Measurements from ENCODE around the gene MVB12B.

The MVB12B gene

DNA sequence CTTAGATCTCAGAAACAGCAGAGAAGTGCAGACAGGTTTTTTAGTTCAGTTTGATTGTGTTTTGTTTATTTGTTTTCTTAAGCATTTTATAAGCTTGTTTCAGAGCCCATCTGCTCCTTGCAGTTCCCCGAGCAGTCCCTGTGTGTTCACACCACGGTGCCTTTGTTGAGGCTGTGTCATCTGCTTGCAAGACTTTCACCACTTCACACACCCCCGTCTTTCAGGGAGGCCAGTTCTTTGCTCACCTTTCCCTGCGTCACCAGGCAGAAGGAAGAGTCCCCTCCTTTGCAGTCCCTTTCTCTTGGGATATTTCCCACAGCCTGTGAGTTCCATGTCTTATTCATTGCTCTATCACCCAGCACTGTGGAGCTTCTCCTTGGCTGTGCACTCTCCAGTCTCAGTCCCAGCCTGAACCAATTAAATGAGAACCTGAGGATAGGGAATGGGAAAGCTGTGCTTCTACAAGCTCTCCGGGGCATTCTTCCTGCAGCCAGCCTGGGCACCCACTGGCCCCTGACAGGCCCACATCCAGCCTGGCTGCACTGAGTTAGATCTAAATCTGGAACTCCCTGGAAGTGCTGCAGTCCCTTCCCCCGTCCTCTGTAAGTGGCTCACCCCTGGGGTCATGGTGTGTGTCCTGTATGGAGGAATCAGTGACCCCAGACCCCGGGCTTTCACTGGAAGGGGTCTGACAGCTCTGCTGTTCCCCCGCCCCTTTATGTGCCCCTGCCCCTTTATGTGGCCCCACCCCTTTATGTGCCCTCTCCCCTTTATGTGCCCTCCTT, 5.5 kb downstream of the MVB12B start:
- DNase-seq: no peak

DNA sequence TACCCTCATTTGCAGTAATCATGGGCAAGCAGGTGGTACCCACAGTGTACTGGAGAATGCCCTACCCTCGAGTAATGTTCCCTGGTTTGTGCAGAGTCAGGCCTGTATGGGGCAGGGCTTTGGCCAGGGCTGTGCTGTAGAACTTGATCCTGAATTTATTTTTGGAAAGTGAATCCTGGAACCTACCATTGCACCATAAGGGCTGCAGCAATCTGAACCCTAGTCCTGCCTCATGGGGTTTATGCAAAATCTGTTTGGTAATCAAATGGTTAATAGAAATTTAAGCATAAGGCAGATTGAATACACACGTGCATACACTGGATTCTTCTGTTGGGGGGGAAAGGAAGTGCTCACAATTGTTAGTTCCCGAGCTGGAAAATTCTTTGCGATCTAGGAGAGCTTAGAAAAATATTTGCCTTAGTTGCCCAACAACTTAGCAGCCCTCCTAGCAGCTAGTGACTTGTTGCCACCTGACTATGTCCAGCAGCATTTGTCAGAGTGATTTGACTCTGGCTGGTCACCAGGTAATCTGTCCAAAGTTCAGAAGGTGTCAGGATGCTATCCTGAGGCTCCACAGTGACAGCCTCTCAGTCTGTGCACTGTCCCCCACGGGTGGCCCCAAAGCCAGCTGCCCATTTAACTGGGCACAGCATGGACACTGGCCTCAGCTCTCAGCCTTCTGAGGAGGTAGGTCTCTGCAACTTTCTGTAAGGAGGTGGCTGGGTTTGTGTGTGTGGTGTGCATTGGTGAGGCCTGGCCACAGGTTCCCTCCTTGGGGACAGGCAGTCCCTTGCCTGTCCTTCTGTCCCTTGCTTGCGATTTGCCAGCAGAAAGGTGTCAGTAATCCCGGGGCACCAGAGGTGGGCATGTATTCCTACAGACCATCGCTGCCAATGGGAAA, 8.3 kb downstream of the MVB12B start:
- DNase-seq: no peak

DNA sequence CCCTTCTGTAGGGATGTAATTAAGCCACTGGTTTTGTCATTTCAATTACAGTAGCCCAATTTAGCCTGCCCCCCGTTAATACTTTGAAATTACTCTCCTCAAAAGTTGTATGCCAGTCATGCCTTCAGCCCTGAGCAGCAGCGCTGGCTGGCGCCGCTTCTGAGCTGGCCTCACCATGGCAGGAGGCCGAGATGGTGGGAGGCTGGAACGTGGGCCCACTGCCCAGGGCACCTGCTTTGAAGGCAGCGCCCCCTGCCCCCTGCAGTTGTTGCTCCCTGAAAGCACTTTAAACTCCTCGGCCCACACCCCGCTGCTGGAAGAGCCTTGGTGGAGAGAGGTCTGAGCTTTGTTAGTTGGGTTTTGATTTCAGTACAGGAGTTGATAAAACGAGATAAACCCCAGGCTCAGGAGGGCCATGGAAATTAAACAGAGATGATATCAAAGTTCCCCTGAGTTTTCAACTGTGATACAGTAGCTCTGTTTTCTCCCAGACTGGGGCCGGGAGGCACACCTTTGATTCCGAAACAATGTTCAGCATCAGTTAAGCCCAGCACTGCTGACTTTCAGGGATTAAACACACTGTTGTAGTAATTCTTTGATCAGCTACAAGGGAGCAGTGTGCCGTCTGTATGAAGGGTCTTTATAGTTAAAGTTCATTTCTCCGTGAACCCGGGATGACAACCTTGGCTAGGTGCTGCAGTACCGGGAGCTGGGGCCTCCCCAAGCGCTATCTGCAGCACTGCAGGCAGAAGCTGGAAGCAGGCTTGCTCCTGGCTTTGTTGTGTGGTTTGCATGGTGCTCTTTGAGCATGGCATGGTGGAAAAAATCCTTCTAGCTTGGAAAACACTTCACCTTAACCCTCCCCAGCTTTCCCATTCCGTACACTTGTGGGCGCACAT, 9.5 kb downstream of the MVB12B start:
- no peak for DNase-seq

DNA sequence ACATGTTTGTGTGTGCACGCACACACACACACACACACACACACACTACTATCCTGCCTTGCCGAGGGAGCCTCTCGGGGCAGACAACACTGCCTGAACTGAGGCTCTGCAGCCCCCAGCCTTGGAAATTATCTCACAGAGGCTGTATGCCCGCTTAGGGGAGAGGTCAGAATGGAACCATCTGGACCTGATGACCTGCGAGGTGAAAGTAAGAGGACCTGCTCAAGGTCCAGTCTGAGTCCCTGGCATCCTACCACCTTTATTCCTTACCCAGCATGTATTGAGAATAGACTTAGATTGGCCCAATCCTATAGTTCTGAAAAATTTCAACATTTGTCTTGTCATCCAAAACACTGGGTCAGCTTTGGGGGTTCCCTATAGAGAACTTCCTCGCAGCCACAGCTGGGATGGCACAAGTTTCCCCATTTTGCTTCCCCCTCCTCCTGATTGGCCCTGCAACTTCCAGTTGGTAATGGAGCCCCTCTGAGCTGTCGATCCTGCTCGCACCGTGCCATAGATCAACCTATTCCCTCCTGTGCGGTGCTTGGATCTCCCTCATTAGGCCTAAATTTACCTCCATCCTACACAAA, 10.2 kb downstream of the MVB12B start:
- no peak for DNase-seq

DNA sequence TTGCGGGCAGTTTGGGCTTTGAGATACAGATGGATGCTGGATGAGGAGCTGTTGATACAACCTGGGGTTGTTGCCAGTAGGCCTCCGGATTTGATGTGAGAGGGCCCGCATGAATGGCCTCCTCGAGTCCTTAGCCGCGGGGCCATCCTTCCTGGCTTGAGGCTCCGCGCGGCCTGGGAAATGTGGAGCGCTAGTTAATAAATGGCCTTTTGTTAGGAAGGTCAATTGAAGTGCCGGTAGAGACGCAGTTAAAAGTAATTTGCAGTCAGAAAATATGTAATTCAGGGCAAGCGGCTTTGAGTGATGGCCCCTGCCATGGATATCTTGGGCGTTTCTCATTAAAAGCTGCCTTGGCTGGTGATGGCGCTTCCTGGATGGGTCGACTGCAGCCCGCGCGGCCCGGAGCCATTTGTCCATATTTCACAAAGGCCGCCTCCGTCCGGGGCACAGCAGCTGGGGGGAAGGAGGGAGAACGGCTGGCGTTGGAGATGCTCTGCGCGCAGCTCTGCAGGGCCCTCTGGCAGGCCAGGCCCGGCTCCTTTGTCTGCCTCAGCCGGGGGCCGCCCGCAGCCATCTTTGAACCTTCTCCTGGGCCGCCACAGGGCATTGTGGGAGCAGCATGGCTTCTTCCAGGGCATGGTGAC, 11.2 kb downstream of the MVB12B start:
- no peak for DNase-seq

DNA sequence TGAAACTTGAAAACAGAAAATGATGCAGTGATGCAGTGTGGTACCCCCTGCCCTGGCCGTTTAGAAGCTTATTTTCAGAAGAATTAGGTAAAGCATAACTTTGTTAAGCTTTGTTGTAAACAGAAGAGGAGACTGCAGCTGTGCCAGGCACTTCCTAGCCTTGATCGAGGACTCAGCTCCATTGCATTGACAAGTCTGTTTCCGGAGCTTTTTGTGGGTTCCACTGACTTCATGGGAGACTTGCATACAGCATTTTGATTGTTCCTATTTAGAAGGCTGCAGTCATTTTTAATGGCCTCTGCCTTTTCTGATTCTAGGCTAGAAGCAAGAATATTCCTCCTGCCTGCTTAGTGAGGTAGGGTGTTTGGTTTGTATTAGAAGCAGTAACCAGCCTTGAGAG, 12.3 kb downstream of the MVB12B start:
- DNase-seq: no peak

DNA sequence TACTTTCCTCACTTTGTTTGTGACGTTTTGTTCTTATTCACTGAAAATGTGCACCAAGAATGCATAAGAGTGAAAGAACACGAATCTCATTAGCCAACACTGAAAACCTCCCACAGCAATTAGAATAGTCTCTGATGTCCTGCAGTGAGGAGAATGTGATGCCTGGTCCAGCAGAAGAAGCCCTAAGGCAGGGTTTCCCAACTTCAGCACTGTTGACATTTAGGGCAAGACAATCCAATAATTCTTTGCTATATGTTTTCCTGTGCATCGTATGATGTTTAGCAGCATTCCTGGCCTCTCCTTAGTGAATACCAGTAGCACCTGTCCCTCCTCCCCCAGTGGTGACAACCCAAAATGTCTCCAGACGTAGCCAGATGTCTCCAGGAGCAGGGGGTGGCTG, 14.8 kb downstream of the MVB12B start:
- no peak for DNase-seq

DNA sequence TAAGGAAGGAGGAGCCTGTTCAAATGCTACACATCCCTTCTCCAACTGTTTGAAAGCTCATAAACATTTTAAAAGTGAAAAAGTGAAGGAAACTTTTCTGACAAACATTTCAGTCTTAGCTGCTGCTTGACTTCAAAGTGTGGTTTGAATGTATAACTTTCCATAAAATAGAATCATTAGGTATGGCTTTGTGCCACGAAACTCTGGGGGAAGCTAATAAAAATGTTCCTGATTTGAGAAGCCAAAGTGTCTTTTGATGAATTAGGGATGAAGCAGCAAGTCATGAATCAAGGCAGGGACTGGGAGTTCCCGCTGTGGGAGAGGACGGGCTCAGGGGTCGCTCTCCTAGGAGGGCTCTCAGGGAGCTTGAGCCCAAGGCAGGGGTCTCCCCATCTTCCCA, 15.3 kb downstream of the MVB12B start:
- DNase-seq: no peak

DNA sequence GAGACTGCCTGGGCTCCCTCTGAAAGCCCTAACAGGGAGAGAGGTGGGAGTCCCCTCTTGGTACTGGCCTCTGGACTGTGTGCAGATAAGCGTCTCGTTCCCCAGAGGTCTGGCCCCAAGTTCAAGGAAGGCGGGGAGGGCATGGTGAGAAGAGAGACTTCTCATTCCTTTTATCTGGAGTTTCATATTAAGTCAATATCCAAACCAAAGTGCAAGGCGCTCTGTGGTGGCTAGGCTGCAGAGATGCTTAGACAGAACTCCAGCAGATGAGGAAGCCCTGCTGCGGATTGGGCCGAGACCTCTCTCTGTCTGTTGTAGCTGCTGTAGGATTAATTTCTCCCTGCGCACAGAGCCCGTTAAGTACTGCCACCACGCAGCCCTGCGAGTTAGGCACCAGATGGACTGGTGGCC, 16.0 kb downstream of the MVB12B start:
- DNase-seq: no peak

DNA sequence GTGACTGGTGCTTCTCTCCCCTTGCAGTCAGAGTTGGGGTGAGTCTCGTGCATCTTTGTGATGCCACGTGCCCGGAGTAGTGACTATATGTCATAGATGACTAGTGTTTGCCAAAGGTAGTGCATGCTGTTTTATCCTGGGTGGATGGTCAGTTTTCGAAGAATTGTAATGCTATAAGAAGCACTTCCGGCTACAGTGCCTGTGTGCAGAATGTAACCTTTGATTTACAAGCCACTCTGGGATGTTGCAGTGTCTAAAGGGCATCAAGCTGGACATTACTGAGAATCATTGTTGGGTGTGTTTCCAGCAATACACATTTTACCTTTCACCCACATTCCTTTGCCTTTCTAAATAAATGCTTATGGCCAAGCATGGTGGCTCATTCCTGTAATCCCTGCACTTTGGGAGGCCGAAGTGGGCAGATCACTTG, 16.7 kb downstream of the MVB12B start:
- no peak for DNase-seq

DNA sequence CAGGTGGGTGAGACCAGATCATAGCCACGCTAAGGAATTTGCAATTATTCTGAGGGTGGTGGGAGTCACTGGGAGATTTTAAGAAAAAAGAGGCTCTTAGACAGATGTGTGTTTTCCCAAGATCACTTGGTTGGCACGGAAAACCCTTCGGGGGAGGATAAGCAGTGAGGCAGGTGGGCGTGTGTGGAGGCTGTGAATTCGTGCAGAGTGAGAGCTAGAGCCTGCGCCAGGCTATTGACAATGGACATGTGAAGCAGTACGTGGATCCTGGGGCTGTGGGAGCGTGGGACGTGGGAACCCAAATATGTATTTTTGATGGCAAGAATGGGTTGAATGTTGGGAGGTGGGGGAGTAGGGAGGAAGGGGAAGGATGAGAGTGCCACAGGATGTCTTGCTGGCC, 19.4 kb downstream of the MVB12B start:
- DNase-seq: no peak

DNA sequence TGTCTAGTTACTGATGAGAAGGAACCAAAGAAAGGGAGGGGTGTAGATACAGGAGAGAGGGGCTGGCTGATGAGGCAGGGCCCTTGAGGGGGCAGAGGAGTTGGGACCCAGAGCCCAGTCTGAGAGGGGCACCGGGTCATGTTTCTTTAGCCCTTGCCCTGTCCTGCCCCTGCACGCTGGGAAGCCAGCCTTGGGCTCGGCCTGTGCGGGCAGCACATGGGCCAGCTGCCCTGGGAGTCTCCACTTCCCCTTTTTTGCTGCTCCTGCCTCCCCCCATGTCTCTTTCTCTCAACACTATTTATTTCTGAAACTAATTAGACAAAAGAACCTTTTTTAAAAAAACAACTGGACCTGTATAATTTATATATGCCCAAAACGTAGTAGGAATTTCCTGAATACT, 20.5 kb downstream of the MVB12B start:
- no peak for DNase-seq

DNA sequence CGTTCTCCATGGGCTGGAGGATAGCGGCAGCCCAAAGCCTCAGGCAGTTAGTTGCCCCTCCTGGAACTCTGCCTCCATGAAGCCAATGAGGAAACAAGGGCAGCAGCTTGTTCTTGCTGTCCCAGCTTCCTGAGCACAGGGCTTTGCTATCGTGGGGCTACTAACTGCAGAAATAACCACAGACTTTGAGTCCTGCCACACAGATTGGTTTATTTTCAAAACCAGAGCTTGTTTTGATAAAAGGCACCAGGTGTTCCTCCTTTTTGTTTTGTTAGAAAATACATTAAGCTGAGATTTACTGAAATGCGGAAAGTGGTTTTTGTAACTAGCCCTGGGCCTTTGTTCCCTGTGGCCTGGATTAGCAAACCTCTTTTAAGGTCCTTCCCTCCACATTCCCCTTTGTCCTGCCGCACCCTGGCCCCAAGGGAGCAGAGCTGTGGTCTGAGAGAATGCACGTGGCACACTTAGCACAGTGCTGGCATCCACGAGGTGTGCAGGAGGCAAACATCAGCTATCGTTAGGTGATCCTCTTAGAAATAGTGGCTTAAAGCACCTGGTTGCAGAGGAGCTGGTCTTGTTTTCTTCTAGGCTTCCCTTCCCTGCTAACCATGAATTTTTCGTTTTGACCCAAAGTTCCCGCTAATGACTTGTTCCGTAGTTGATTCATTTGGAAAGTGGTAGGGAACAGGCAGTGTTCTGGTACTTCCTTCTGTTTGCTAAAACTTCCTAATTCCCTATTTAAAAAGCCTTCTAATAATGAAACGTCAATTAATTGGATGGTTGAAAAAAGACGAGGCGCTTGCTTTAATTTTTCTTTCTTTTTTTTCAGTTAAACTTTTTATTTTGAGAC, 21.5 kb downstream of the MVB12B start:
- DNase-seq: no peak

DNA sequence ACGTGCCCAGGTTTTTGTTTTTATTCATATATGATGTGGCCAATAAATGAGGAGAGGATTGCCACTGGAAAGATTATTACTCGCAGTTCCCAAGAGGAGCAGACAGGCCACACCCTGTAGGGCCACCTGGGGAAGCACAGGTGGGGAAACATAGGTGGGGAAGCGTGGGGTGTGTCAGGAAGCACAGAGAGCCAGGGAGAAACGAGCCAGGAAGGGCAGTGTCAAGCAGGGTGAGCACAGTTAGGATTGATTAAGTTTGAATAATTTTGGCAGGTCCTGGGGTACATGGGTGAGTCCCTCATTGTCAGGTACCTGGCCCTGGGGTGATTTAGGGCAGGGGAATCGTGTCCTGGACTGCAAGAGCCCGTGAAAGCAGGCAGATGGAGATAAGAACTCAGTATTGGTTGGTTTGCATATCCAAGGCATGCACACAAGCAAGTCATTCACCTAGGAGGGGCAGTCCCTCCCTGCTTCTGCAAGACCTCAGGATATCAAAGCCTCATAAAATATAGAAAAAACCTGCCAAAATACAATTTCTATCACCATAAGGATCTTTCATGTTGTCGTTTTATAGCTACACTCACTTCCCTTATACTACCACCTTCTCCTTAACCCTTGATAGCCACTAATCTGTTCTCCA, 22.4 kb downstream of the MVB12B start:
- no peak for DNase-seq

DNA sequence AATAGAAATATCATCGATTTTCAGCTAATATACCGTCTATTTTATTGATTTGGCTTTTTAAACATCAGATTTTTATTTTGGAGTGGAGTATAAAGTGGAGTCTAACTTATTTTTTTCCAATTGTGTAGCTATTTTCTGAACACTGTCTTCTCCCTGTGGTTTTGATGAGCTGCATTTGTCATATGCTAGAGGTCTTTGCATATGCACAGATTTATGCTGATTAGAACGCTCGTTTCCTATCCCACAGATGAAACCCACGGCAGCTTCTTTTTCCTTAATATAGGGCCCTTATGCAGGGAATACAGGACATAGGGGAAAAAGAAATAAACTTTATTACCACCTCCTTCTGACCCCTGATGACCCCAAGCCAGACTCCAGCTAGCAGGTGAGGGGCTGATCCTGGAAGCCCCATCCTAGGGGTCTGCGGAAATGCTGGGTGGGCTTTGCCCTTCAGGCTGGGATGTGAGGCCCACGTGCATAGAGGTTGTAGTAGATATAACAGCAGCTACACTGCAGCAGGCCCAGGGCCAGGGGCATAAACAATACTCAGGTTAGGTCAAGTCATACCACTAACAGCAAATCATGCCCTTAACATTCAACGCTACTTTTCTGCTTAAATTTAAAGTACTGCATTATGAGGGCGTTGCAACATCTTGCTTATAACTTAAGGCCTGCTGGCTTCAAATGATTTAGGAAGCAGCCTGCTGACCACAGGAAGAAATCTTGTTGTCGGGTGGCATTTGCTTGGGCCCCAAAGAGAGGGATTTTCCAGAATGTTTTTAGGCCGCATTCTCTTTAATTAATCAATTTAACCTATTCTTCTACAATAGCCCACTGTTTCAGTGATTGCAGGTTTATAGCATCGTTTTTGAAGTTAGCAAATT, 28.5 kb downstream of the MVB12B start:
- no peak for DNase-seq

DNA sequence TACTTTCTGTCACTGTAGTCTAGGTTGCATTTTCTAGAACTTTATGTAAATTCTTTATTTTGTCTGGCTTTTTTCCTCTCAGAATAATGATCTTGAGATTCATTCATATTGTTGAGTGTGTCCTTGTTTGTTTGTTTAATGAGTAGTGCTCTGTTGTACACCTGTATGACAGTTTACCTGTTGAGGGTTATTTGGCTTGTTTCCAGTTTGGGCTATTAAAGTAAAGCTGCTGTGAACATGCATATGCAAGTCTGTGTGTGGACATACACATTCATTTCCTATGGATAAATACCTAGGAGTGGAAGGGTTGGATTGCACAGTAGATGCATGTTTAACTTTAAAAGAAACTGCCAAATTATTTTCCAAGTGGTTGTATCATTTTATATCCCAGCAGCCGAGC, 30.4 kb downstream of the MVB12B start:
- no peak for DNase-seq

DNA sequence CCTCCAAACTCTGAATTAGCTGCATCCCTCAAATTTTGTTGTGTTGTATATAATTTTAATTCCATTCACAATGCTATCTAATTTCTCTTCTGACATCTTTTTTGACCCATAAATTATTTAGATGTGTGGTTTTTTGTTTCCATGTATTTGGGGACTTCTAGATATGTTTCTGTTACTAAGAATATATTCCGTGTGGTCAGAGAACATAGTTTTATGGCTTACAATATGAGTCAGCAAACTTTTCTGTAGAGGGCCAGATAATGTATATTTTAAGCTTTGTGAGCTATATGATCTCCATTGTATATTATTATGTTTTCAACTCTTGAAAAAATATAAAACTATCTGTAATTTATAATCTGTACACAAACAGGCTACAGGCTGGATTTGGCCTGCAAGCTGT, 33.4 kb downstream of the MVB12B start:
- DNase-seq: no peak

DNA sequence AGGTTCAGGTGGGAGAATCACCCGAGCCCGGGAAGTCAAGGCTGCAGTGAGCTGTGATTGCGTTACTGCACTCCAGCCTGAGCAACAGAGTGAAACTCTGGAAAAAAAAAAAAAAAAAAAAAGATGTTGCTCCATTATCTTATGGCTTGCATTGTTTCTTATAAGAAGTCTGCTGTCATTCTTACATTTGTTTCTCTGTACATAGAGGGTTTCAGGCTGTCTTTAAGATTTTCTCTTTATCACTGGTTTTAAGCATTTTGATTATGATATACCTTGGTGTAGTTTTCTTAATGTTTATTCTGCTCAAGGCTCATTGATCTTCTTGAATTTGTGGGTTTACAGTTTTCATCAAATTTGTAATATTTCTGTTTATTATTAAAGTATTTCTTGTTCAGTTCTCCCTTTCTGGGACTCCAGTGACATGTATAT, 35.2 kb downstream of the MVB12B start:
- DNase-seq: no peak

DNA sequence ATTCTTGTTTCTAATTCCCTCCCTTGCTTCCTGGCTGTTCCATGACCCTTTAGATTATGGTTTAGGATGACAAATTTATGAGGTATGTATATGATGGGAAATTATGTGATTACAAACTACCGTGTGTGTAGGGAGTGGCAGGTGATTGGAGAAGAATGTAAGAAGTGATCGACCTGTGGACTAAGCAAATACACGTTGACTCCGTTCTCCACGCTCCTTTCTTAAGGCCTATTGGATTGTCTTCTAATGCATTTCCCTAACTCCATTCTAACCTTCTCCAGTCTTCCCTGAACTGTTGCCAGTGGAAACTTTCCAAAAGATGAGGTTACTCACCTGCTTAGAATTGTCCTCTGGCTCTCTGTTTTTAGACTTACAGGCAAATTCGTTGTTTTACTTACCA, 36.6 kb downstream of the MVB12B start:
- DNase-seq: no peak

All from effector CD8-positive, alpha-beta T cell (primary cell).